Keratinocyte (primary cell): Measurements from ENCODE around the gene LDLRAD4. TPM values are rescaled to one million over a fixed set of nuclear protein-coding genes. Genes with fewer than 3 reads are reported as not detected.

Experiments used
- DNase-seq: peaks from one replicate; pipeline ENCODE4 v3.0.0-alpha.2; 2011; ENCODE audit warnings: low read depth, missing footprints, low spot score
- FAIRE-seq: peaks from 2 replicates; lab custom pipeline; 2011; peaks lifted over from hg19 to GRCh38; lab: Jason Lieb, UNC
- H2AFZ ChIP-seq: 2 replicates; pipeline ENCODE4 v1.6.0; 2012; ENCODE audit warnings: low read length, control low read depth, inconsistent platforms; ENCODE audit not compliant: control insufficient read depth
- H3K27ac ChIP-seq: 2 replicates; pipeline ENCODE4 v1.5.1; 2011; ENCODE audit warnings: low read length; ENCODE audit not compliant: control insufficient read depth, insufficient read depth
- H3K27me3 ChIP-seq: 3 replicates; pipeline ENCODE4 v1.6.0; 2011; ENCODE audit warnings: low read length; ENCODE audit not compliant: control insufficient read depth, insufficient read depth; ENCODE audit errors: extremely low read depth
- H3K36me3 ChIP-seq, 2 experiments: 2 replicates in 1 of 2; 3 replicates in 1 of 2; pipeline ENCODE4 v1.5.1; 2011; ENCODE audit warnings: low read length in 2 of 2, mild to moderate bottlenecking in 1 of 2; ENCODE audit not compliant: control insufficient read depth in 2 of 2, insufficient read depth in 2 of 2; ENCODE audit errors: extremely low read depth in 1 of 2
- H3K4me1 ChIP-seq: 3 replicates; pipeline ENCODE4 v1.5.1; 2011; ENCODE audit warnings: low read length; ENCODE audit not compliant: control insufficient read depth, insufficient read depth; ENCODE audit errors: extremely low read depth
- H3K4me2 ChIP-seq: 3 replicates; pipeline ENCODE4 v1.6.0; 2011; ENCODE audit warnings: low read depth, low read length; ENCODE audit not compliant: control insufficient read depth, insufficient read depth; ENCODE audit errors: extremely low read depth
- H3K4me3 ChIP-seq, 3 experiments: fragments of 200-600 bp in 1 of 3; sonication (generic) in 1 of 3; 2 replicates in 2 of 3; 3 replicates in 1 of 3; pipeline ENCODE4 v1.5.1; 2011 to 2016; ENCODE audit warnings: low read length in 3 of 3, mild to moderate bottlenecking in 3 of 3, control low read depth in 2 of 3, inconsistent platforms in 1 of 3, low read depth in 1 of 3, mixed read lengths in 1 of 3, mixed run types in 1 of 3, moderate library complexity in 1 of 3; ENCODE audit not compliant: control insufficient read depth in 2 of 3, insufficient read depth in 2 of 3; ENCODE audit errors: extremely low read depth in 1 of 3
- H3K79me2 ChIP-seq: 2 replicates; pipeline ENCODE4 v1.6.0; 2012; ENCODE audit warnings: low read length; ENCODE audit not compliant: control insufficient read depth, insufficient read depth
- H3K9ac ChIP-seq: 3 replicates; pipeline ENCODE4 v1.6.0; 2011; ENCODE audit warnings: low read length; ENCODE audit not compliant: control insufficient read depth, insufficient read depth; ENCODE audit errors: extremely low read depth
- H3K9me1 ChIP-seq: 3 replicates; pipeline ENCODE4 v1.6.0; 2011; ENCODE audit warnings: low read length; ENCODE audit not compliant: control insufficient read depth, insufficient read depth; ENCODE audit errors: extremely low read depth
- H3K9me3 ChIP-seq: 2 replicates; pipeline ENCODE4 v1.5.1; 2012; ENCODE audit warnings: low read depth, low read length; ENCODE audit not compliant: control insufficient read depth
- H4K20me1 ChIP-seq: 3 replicates; pipeline ENCODE4 v1.6.0; 2011; ENCODE audit warnings: low read length; ENCODE audit not compliant: control insufficient read depth, insufficient read depth; ENCODE audit errors: extremely low read depth
- EZH2 ChIP-seq: IDR thresholded peaks from one replicate; pipeline ENCODE4 v1.6.1; 2012; ENCODE audit warnings: inconsistent platforms, mild to moderate bottlenecking, low read length, moderate library complexity
- dilution Hi-C: fragments of 300-500 bp; cut with MboI; formaldehyde crosslinking; loops from one replicate; pipeline ENCODE4 v1.7.0; 2020; ENCODE audit warnings: low sequenced_read_pairs; ENCODE audit not compliant: extremely low pct_ligation_motif_present
- polyA plus RNA-seq, 5 experiments: library from polyadenylated mRNA; depleted of rRNA in 3 of 5; stranded (reverse) in 3 of 5; stranded (forward) in 1 of 5; unstranded in 1 of 5; fragments of >200 nt; gene quantifications; 1 replicate in 1 of 5; 2 replicates in 3 of 5; 3 replicates in 1 of 5; pipeline versions ENCODE4 v1.2.1 to v1.2.3, GENCODE V29; 2011 to 2012; ENCODE audit warnings: missing spikeins in 2 of 5, low read depth in 1 of 5, low replicate concordance in 1 of 5
- TF ChIP-seq, protein P1 (sequence below), 3 experiments: IDR thresholded peaks in 1 of 3; conservative IDR thresholded peaks in 1 of 3; optimal IDR thresholded peaks in 1 of 3; 2 replicates in 2 of 3; 3 replicates in 1 of 3; pipeline versions ENCODE3 to v1.5.1; 2011; ENCODE audit warnings: low read length in 3 of 3, mild to moderate bottlenecking in 3 of 3, moderate library complexity in 2 of 3, control low read depth in 1 of 3, inconsistent platforms in 1 of 3; ENCODE audit not compliant: insufficient read depth in 2 of 3; ENCODE audit errors: extremely low read depth in 1 of 3

Gene LDLRAD4
- polyA plus RNA-seq, 1 donor (not counting 4 experiments of a cell fraction or from before 2014, with no cell fraction given) = not detected

GRCh38 chr18:13216711-13217465 lies 1.7 kb upstream of the LDLRAD4 start:
- H3K4me3 ChIP-seq = no peak overlapping the region
- dilution Hi-C loops = loop anchor here (25.0 kb wide), 1 partner anchor 420 kb away; no protein-coding TSS in a partner anchor
- H3K4me2 ChIP-seq = no peak overlapping the region
- H3K4me1 ChIP-seq = no peaks in the 10 kb centered on the region
- H3K27ac ChIP-seq = no peak overlapping the region
- H2AFZ ChIP-seq = no peak overlapping the region
- no peaks in the 10 kb centered on the region for H3K36me3 ChIP-seq
- no peaks in the 10 kb centered on the region for H3K9me1 ChIP-seq
- FAIRE-seq (no peak), DNase-seq (no peak)
- peaks cover 54% of the 10 kb centered on the region for H3K27me3 ChIP-seq
- no peaks in the 10 kb centered on the region for H4K20me1 ChIP-seq
- H3K79me2 ChIP-seq = no peaks in the 10 kb centered on the region
- H3K9me3 ChIP-seq = no peaks in the 10 kb centered on the region
- TF ChIP-seq EZH2 = peak; percentile 42
- TF ChIP-seq, protein P1, sequence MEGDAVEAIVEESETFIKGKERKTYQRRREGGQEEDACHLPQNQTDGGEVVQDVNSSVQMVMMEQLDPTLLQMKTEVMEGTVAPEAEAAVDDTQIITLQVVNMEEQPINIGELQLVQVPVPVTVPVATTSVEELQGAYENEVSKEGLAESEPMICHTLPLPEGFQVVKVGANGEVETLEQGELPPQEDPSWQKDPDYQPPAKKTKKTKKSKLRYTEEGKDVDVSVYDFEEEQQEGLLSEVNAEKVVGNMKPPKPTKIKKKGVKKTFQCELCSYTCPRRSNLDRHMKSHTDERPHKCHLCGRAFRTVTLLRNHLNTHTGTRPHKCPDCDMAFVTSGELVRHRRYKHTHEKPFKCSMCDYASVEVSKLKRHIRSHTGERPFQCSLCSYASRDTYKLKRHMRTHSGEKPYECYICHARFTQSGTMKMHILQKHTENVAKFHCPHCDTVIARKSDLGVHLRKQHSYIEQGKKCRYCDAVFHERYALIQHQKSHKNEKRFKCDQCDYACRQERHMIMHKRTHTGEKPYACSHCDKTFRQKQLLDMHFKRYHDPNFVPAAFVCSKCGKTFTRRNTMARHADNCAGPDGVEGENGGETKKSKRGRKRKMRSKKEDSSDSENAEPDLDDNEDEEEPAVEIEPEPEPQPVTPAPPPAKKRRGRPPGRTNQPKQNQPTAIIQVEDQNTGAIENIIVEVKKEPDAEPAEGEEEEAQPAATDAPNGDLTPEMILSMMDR (optimal IDR thresholded peaks at IDR 0.05 in 1 of 3, IDR thresholded peaks at IDR 0.05 in 1 of 3, conservative IDR thresholded peaks at IDR 0.05 in 1 of 3; ENCODE audit: extremely low read depth in 1 of 3, insufficient read depth in 2 of 3, low read length in 3 of 3) = peak in 1 of 3 experiments; percentile 8
- no peak overlapping the region for H3K9ac ChIP-seq

- no peaks in the 10 kb centered on the region for H3K4me1 ChIP-seq
- no peak for FAIRE-seq
- DNase-seq = no peak
These were observed 1.0 kb upstream of the LDLRAD4 start for GRCh38 chr18:13217466-13217961.

More at GRCh38 chr18:13217466-13217961, 1.0 kb upstream of the LDLRAD4 start:
- Histone ChIP-seq H4K20me1 (no peaks in the 10 kb centered on the region), H3K79me2 (no peaks in the 10 kb centered on the region), H3K4me3 (peak overlapping the region; percentile 5 to 29 (median 27)), H3K27me3 (peaks cover 59% of the 10 kb centered on the region), H3K9me3 (no peaks in the 10 kb centered on the region), H3K9me1 (no peaks in the 10 kb centered on the region), H3K4me2 (no peak overlapping the region), H3K27ac (no peak overlapping the region), H2AFZ (no peak overlapping the region), H3K36me3 (no peaks in the 10 kb centered on the region), H3K9ac (no peak overlapping the region)
- dilution Hi-C loops = loop anchor here (25.0 kb wide), 1 partner anchor 420 kb away; no protein-coding TSS in a partner anchor
- TF ChIP-seq EZH2 = no peak
- TF ChIP-seq, protein P1 (optimal IDR thresholded peaks at IDR 0.05 in 1 of 3, IDR thresholded peaks at IDR 0.05 in 1 of 3, conservative IDR thresholded peaks at IDR 0.05 in 1 of 3; ENCODE audit: extremely low read depth in 1 of 3, insufficient read depth in 2 of 3, low read length in 3 of 3) = no peak
